HG02852 (cell line): ENCODE measurements around the gene OXER1.

Experiments
- ATAC-seq: cut with Tn5 transposase; IDR thresholded peaks from one replicate; pipeline ENCODE4 v1.9.1; 2021; ENCODE audit warnings: mild to moderate bottlenecking, moderate library complexity; ENCODE audit not compliant: unreplicated experiment

Gene OXER1

GRCh38 chr2:42770288-42771131 is 6.6 kb upstream of the OXER1 start:
- peak; percentile 55 for ATAC-seq

- ATAC-seq = no peak
Observed at GRCh38 chr2:42769583-42770287, 5.8 kb upstream of the OXER1 start.

GRCh38 chr2:42768706-42769256 is 4.8 kb upstream of the OXER1 start:
- no peak for ATAC-seq

DNA sequence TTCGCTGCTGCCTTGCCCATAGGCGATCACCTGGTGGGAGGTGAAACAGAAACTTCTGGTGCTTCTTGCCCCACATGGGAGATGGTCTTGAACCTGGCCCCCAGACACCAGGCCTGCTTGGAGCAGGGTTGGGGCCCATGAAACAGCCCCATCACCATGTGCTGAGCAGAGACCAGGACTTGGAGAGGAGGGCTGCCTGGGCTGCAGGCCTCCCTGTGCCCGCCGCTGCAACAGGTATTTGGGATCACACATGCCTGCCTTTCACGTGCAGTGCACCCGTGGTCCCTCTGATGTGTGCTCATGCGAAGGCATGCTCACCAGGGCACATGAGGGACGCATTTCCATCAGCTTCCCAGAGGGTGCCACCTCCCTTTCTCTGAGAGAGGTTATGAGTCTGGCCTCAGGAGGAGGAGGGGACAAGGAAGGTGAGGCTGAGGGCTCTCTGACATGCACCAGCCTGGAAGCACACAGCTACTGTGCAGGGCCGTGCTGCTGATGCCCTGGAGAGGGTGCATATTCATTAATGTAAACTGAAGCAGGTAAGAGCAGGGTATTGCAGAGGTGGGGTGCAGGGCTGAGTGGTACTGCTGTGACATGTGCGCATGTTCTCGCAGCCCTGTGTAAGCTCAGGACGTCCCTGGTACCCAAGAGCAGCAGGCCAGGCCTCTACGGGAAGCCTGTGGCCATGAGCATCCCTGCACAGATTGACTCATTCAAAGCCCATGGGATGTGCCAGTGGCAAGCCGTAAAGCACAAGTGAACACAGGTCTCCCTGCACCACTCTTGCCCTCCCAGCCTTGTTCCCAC is 4.2 kb upstream of the OXER1 start:
- ATAC-seq = no peak

DNA sequence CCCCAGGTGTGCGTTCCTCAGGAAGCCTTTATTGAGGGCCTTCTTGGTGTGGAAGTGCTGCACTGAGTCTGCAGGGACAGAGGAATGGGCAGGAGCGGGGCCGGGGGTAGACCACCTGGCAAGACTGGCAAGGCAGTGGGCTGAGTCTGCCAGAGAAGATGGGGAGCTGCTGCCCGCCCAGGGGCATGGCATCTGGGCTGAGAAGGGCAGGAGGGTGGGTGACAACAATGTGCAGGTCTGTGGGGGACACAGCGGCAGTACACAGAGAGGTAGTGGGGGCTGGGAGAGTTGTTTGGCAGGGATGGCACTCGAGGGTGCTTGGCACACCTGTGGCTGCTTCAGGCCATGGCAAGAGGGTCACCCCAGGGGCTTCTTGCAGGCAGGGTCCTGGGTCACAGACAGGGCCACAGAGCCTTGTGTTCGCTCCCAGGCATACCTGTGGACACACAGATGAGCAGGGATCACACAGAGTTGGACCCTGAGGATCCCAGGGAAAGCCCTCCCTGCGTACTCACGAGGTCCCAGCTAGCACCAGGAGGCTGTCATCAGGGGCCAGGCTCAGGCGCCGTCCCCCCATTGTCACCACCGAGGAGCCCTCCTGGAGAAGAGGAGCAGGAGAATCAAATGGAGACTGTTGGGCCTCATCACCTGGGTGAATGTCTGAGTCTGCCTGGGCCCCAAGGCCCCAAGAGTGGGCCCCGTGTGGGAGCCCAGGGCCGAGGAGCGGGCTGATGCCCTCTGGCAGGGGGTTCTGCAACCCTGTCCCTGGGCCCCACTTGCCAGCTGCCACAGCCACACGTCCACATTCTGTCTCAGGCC is 3.4 kb upstream of the OXER1 start:
- ATAC-seq = no peak

- ATAC-seq = no peak
Observed at GRCh38 chr2:42765686-42766085, 1.8 kb upstream of the OXER1 start.

GRCh38 chr2:42764901-42765300 is 966 bp upstream of the OXER1 start:
- no peak for ATAC-seq

DNA sequence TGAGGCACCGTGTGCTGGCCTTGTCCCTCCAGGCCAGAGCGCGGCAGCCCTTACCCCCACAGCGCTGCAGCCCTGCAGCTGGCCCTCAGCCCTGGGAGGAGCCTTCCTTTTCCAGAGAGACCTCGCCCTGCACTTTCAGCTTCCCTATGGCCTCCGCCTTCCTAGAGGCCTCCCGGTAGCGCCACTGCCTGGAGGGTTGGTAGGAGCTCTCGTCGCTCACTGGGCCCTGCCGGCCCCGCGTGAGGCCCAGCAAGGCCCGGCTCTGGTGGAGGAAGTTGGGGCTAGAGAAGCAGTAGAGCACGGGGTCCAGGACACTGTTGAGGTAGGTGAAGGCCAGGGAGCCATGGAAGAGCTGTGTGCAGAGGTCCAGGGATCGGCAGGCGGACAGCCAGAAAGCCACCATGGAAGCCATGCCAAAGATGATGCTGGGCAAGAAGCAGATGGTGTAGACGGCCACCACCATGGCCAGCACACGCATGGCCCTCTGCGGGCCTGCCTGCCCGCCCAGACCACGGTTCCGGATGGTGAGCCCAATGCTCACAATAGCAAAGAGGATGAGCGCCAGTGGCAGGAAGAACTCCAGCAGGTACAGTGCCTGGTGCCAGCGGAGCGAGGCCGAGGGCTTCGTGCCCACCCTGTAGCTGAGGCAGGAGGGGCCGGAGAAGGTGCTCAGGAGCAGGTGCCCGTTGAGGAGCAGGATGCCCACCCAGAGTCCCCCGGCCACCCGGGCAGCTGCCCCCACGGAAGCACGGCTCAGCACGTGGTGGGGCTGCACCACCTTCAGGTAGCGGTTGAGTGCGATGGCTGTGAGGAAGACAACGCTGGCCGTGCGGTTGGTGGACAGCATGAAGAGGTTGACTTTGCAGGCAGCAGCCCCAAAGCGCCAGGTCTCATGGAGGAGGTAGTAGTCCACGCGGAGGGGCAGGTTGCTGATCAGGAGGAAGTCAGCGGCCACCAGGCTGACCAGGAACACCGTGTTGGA is 821 bp downstream of the OXER1 start:
- no peak for ATAC-seq

- ATAC-seq = no peak
Observed at GRCh38 chr2:42762155-42762554, 1.8 kb downstream of the OXER1 start.

GRCh38 chr2:42761554-42761953 is 2.4 kb downstream of the OXER1 start:
- no peak for ATAC-seq

DNA sequence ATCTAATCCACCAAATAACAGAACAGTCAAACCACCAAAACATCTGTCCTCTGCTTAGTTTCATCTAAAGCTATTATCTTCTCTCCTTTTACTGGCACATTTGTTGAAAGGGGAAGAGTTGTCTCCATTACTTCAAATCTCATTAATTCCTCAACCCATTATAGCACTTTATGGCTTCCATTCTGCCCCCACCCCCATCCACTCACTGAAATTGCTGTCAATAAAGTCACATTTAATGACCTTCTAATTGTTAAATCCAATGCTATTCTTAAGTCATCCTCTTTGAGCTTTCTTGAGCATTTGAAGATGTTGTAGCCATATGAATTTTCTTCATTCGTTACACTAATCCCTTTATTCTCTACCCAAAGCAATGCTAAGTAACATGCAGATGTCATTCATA is 5.2 kb downstream of the OXER1 start:
- no peak for ATAC-seq

- no peak for ATAC-seq
Observed at GRCh38 chr2:42757981-42758740, 5.8 kb downstream of the OXER1 start.

GRCh38 chr2:42756966-42757513 is 6.9 kb downstream of the OXER1 start:
- no peak for ATAC-seq

- ATAC-seq = no peak
Observed at GRCh38 chr2:42756150-42756775, 7.7 kb downstream of the OXER1 start.

- no peak for ATAC-seq
Observed at GRCh38 chr2:42755191-42755880, 8.6 kb downstream of the OXER1 start.

DNA sequence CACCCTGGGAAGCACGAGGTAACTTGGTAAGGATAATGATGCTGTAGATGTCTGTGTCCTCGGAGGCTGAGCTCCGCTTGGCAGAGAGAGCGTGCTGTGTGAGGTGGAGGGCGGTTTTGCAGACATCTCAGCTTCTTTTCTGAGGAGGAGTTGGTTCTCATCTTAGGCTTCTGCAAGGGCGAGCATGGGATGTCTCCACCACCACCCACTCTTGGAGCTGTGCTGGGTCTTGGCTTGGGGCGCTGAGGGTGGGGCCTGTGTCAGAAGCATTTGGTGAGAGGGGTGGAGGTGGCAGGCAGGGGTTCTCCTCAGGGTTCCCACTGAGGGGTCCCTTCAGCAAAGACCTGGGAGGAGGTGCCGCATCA is 9.2 kb downstream of the OXER1 start:
- ATAC-seq = no peak
